ENCODE measurements around the gene CLDN22. TPM values are rescaled to one million over a fixed set of nuclear protein-coding genes. Genes with fewer than 3 reads are reported as not detected.
A peak's percentile ranks its signal among the peaks of the same experiment; 100 is the strongest.

The CLDN22 gene
- total and polyA plus RNA-seq, 2 donors (not counting 1 experiment from before 2014, with no cell fraction given), result under 0.01 TPM; not detected in 1

GRCh38 chr4:183356173-183356830 lies 36.2 kb upstream of the CLDN22 start:
- Histone ChIP-seq H3K9ac (ENCODE audit: insufficient read depth, low read length) (no peak overlapping the region), H3K27me3 (ENCODE audit: control insufficient read depth, insufficient read depth, low read length) (no peaks in the 10 kb centered on the region), H3K4me2 (ENCODE audit: extremely low read depth, insufficient read depth, low read length) (no peak overlapping the region), H3K9me3 (ENCODE audit: control insufficient read depth, insufficient read depth, low read depth, low read length) (no peaks in the 10 kb centered on the region), H3K4me1 (ENCODE audit: control insufficient read depth, extremely low read depth, insufficient read depth, low read length) (peaks cover 16% of the 10 kb centered on the region), H3K79me2 (ENCODE audit: control insufficient read depth, insufficient read depth, low read length) (no peaks in the 10 kb centered on the region), H4K20me1 (ENCODE audit: control insufficient read depth, extremely low read depth, insufficient read depth, low read length) (no peaks in the 10 kb centered on the region), H3K4me3 (replicated peaks in 1 of 4; ENCODE audit: control extremely low read depth in 1 of 4, insufficient read depth in 1 of 4, low read depth in 3 of 4, low read length in 4 of 4) (no peak overlapping the region), H3K27ac (ENCODE audit: insufficient read depth, low read length) (no peak overlapping the region), H3K36me3 (ENCODE audit: control insufficient read depth, insufficient read depth, low read length) (no peaks in the 10 kb centered on the region), H2AFZ (ENCODE audit: low read length) (no peak overlapping the region)
- TF ChIP-seq EZH2 (IDR thresholded peaks at IDR 0.05; ENCODE audit: low read length, missing control alignments), result no peak
- TF ChIP-seq, protein P1, sequence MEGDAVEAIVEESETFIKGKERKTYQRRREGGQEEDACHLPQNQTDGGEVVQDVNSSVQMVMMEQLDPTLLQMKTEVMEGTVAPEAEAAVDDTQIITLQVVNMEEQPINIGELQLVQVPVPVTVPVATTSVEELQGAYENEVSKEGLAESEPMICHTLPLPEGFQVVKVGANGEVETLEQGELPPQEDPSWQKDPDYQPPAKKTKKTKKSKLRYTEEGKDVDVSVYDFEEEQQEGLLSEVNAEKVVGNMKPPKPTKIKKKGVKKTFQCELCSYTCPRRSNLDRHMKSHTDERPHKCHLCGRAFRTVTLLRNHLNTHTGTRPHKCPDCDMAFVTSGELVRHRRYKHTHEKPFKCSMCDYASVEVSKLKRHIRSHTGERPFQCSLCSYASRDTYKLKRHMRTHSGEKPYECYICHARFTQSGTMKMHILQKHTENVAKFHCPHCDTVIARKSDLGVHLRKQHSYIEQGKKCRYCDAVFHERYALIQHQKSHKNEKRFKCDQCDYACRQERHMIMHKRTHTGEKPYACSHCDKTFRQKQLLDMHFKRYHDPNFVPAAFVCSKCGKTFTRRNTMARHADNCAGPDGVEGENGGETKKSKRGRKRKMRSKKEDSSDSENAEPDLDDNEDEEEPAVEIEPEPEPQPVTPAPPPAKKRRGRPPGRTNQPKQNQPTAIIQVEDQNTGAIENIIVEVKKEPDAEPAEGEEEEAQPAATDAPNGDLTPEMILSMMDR (conservative IDR thresholded peaks at IDR 0.05 in 1 of 2, IDR thresholded peaks at IDR 0.05 in 1 of 2; ENCODE audit: low read depth in 1 of 2, low read length in 2 of 2), result no peak
- DNase-seq (ENCODE audit: low read depth in 2 of 2), result no peak

GRCh38 chr4:183355405-183355804 lies 35.3 kb upstream of the CLDN22 start:
- no peaks in the 10 kb centered on the region for H3K79me2 ChIP-seq (ENCODE audit: control insufficient read depth, insufficient read depth, low read length)
- H3K27ac ChIP-seq (ENCODE audit: insufficient read depth, low read length), result no peak overlapping the region
- H3K36me3 ChIP-seq (ENCODE audit: control insufficient read depth, insufficient read depth, low read length), result no peaks in the 10 kb centered on the region
- H3K4me1 ChIP-seq (ENCODE audit: control insufficient read depth, extremely low read depth, insufficient read depth, low read length), result peaks cover 16% of the 10 kb centered on the region
- no peak overlapping the region for H2AFZ ChIP-seq (ENCODE audit: low read length)
- H3K4me2 ChIP-seq (ENCODE audit: extremely low read depth, insufficient read depth, low read length), result no peak overlapping the region
- H3K27me3 ChIP-seq (ENCODE audit: control insufficient read depth, insufficient read depth, low read length), result no peaks in the 10 kb centered on the region
- no peak overlapping the region for H3K4me3 ChIP-seq (replicated peaks in 1 of 4; ENCODE audit: control extremely low read depth in 1 of 4, insufficient read depth in 1 of 4, low read depth in 3 of 4, low read length in 4 of 4)
- TF ChIP-seq, protein P1 (conservative IDR thresholded peaks at IDR 0.05 in 1 of 2, IDR thresholded peaks at IDR 0.05 in 1 of 2; ENCODE audit: low read depth in 1 of 2, low read length in 2 of 2), result no peak
- TF ChIP-seq EZH2 (IDR thresholded peaks at IDR 0.05; ENCODE audit: low read length, missing control alignments), result no peak
- H3K9ac ChIP-seq (ENCODE audit: insufficient read depth, low read length), result no peak overlapping the region
- DNase-seq (ENCODE audit: low read depth in 2 of 2), result peak; percentile 81 to 94
- H4K20me1 ChIP-seq (ENCODE audit: control insufficient read depth, extremely low read depth, insufficient read depth, low read length), result no peaks in the 10 kb centered on the region
- H3K9me3 ChIP-seq (ENCODE audit: control insufficient read depth, insufficient read depth, low read depth, low read length), result no peaks in the 10 kb centered on the region

- H2AFZ ChIP-seq (ENCODE audit: low read length), result no peak overlapping the region
- no peak overlapping the region for H3K27ac ChIP-seq (ENCODE audit: insufficient read depth, low read length)
- H3K4me1 ChIP-seq (ENCODE audit: control insufficient read depth, extremely low read depth, insufficient read depth, low read length), result peaks cover 15% of the 10 kb centered on the region
- no peak for DNase-seq (ENCODE audit: low read depth in 2 of 2)
- TF ChIP-seq, protein P1 (conservative IDR thresholded peaks at IDR 0.05 in 1 of 2, IDR thresholded peaks at IDR 0.05 in 1 of 2; ENCODE audit: low read depth in 1 of 2, low read length in 2 of 2), result no peak
- no peak for TF ChIP-seq EZH2 (IDR thresholded peaks at IDR 0.05; ENCODE audit: low read length, missing control alignments)
- H3K9me3 ChIP-seq (ENCODE audit: control insufficient read depth, insufficient read depth, low read depth, low read length), result no peaks in the 10 kb centered on the region
- H3K27me3 ChIP-seq (ENCODE audit: control insufficient read depth, insufficient read depth, low read length), result no peaks in the 10 kb centered on the region
- H3K79me2 ChIP-seq (ENCODE audit: control insufficient read depth, insufficient read depth, low read length), result no peaks in the 10 kb centered on the region
- H3K9ac ChIP-seq (ENCODE audit: insufficient read depth, low read length), result no peak overlapping the region
- H3K36me3 ChIP-seq (ENCODE audit: control insufficient read depth, insufficient read depth, low read length), result no peaks in the 10 kb centered on the region
- H4K20me1 ChIP-seq (ENCODE audit: control insufficient read depth, extremely low read depth, insufficient read depth, low read length), result no peaks in the 10 kb centered on the region
- H3K4me3 ChIP-seq (replicated peaks in 1 of 4; ENCODE audit: control extremely low read depth in 1 of 4, insufficient read depth in 1 of 4, low read depth in 3 of 4, low read length in 4 of 4), result no peak overlapping the region
- no peak overlapping the region for H3K4me2 ChIP-seq (ENCODE audit: extremely low read depth, insufficient read depth, low read length)
Measured at GRCh38 chr4:183354219-183354618, 34.1 kb upstream of the CLDN22 start.

All from fibroblast of lung (primary cell).